ENCODE measurements around the gene ANKRD10.

- TF ChIP-seq PREB (CRISPR knock-in tag; IDR thresholded peaks at IDR 0.05; ENCODE audit: borderline replicate concordance) (no peak), CTCF (IDR thresholded peaks at IDR 0.05) (no peak), FOXP4 (CRISPR knock-in tag; IDR thresholded peaks at IDR 0.05) (no peak), USF2 (CRISPR knock-in tag; IDR thresholded peaks at IDR 0.05) (no peak), MXD4 (CRISPR knock-in tag; IDR thresholded peaks at IDR 0.05; ENCODE audit: borderline replicate concordance) (no peak), ZBTB43 (CRISPR knock-in tag; IDR thresholded peaks at IDR 0.05) (no peak), ZNF671 (CRISPR knock-in tag; IDR thresholded peaks at IDR 0.05) (no peak), ZNF121 (CRISPR knock-in tag; IDR thresholded peaks at IDR 0.05) (no peak), GABPB1 (CRISPR knock-in tag; IDR thresholded peaks at IDR 0.05) (no peak), NR1H2 (CRISPR knock-in tag; IDR thresholded peaks at IDR 0.05) (no peak), STAT6 (CRISPR knock-in tag; conservative IDR thresholded peaks at IDR 0.05; ENCODE audit: low read depth) (no peak)
These were observed 60.0 kb downstream of the ANKRD10 start for GRCh38 chr13:110854866-110855265.
